Measurements from ENCODE around the gene CHST3.

Gene CHST3

DNA sequence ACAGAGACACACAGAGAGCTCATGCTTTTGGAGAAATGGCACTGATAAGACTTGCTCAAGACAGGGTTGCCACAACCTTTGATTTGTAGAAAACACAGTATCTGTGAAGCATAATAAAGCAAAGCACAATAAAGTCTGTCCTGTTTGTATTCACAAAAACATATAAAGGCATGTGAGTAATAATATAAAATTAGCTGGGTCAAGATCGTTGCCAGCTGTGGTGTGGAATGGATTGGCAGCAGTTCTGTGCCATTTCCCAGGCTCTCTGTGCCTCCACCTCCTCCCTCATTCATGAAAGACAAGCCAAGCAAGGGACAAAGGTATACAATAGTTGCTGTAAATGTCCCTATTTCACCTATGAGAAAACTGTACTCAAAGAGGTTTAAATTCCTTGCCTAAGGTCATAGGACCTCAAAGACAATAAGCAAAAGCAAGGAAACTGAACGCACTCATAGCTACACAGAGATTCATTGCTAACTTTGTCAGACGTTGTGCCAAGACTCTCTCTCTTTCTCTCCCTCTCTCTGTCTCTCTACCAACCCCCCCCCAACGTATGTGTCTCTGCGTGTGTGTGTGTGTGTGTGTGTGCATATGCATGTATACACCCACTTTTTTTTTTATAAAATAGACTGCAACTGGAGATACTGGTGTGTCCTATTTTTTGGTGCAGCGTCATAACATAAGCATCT, 31.8 kb downstream of the CHST3 start:
- DNase-seq: no peak

DNA sequence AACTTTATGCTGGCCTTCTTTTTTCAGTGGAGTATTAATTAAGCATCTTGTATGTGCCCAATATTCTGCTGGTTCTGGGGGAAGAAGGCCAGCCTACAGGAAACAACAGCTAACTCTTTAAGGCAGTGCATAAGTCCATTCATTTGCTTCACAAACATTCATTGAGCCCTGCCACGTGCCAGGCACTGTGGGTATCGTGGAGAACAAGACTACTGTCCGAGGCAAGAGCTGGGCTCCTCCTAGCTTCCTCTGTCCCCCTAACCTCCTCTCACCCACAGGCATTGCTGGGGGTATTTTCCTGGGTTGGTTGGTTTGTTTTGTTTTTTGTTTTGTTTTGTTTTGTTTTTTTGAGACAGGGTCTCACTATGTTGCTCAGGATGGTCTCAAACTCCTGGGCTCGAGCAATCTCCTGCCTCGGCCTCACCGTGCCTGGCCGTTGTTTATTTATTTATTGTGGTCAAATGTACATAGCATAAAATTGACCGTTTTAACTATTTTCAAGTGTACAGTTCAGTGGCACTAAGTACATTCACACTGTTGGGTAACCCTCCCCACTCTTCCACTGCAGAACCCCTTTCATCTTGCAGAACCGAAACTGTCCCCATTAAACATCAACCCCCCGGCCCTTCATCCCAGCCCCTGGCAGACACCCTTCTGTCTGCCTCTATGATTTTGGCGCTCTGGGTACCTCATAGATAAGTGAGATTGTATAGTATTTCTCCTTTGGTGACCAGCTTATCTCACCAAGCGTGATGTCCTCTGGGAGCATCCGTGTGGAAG, 32.6 kb downstream of the CHST3 start:
- DNase-seq: no peak

GRCh38 chr10:71998119-71998839, 34.1 kb downstream of the CHST3 start:
- no peak for DNase-seq

DNA sequence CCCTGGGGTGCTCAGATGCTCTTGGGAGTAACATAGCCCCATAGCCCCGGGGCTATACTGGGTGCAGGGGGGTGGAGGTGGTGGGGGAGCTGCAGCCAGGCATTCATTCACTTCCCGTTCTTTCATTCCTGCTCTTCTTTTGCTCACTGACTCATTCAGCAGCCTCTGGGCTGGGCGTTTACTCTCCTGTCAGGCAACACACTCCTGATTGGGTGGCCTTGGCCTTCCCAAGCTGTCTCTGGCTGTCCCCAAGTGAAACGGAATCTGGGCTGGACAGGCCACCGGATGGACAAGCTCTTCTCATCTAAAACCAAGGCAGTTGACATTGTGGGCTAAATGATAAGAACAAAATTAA, 34.6 kb downstream of the CHST3 start:
- no peak for DNase-seq

GRCh38 chr10:71999360-72000072, 35.3 kb downstream of the CHST3 start:
- DNase-seq: no peak

DNA sequence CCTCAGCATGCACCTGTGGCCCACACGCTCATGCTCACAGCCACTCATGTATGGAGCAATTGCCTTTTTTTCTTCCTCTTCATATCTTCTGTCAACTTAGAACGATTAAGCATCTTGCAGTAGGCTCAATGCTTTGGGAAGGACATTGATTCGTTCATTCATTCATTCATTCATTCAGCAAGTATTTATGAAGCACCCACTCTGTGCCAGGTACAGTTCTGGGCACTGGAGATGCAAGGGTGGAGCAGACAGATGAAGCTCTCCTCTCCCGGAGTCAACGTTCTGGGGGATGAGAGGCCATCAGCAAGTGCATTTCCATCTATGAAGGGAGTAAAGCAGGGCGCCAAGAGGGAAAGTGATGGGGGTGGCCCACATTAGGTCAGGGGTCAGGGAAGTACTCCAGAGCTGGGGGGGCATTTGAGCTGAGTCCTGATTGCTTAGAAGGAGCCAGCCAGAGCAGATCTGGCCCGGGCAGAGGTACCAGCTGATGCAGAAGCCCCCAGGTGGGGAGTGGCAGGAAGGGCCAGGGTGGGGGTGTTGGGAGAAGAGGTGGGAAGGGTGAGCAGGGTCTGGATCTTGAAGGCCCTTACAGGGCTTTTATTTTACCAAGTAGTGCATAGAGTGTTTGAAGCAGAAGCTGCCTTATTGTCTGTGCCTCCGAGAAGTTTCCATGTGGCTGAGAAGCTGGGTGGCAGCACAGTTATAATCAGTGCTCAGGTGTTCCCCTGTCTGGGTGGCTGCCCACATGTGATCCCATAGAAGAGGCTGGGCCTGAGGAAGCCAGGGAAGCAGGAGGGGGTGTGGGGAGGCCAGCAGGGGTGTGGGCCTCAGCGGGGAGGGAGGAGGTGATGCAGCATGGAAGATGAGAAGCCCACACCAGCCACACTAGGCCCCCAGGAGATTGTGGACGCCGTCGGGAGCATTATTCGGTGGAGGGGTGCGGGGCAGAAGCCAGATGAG, 36.2 kb downstream of the CHST3 start:
- no peak for DNase-seq

DNA sequence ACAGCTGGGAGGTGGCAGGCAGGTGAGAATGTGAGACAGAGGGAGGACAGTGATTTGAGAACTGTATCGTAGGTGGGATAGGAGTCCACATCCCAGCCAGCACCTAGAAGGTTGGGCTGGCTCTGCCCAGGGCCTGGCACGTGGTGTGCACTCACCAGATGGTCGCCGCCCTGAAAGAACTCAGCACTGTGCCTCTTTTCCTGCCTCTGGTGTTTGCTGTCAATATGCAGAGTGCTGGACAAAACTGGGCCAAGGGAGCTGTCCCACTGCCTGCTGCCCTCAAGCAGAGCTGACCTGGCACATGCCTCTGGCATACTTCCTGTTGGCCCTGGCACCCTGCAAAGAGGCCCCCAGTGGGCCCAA, 36.8 kb downstream of the CHST3 start:
- DNase-seq: no peak

- no peak for DNase-seq
These were observed 38.4 kb downstream of the CHST3 start for GRCh38 chr10:72002354-72003295.

DNA sequence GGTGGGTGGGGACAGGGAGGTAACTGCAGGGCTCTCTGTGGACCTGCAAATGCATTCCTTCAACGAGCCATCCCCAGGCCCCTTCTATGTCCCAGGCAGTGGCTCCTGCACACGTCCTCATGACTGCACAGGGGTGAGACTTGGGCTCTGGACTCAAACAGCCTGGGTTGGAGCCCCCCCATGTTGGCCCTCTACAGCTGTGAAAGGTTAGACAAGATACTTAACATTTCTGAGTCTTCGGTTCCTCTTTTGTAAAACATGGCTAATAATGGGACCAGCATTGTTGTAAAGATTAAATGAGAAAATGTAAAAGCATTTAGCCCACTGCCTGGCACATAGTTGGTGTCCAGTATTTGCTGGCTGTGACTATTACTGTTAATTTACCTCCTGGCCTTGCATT, 41.8 kb downstream of the CHST3 start:
- DNase-seq: no peak

DNA sequence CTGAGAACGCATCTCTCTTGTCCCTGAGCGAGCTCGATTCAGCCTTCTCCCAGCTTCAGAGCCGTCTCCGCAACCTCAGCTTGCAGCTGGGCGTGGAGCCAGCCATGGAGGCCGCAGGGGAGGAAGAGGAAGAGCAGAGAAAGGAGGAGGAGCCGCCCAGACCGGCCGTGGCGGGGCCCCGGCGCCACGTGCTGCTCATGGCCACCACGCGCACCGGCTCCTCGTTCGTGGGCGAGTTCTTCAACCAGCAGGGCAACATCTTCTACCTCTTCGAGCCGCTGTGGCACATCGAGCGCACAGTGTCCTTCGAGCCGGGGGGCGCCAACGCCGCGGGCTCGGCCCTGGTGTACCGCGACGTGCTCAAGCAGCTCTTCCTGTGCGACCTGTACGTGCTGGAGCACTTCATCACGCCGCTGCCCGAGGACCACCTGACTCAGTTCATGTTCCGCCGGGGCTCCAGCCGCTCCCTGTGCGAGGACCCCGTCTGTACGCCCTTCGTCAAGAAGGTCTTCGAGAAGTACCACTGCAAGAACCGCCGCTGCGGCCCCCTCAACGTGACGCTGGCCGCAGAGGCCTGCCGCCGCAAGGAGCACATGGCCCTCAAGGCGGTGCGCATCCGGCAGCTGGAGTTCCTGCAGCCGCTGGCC, 43.2 kb downstream of the CHST3 start:
- no peak for DNase-seq

DNA sequence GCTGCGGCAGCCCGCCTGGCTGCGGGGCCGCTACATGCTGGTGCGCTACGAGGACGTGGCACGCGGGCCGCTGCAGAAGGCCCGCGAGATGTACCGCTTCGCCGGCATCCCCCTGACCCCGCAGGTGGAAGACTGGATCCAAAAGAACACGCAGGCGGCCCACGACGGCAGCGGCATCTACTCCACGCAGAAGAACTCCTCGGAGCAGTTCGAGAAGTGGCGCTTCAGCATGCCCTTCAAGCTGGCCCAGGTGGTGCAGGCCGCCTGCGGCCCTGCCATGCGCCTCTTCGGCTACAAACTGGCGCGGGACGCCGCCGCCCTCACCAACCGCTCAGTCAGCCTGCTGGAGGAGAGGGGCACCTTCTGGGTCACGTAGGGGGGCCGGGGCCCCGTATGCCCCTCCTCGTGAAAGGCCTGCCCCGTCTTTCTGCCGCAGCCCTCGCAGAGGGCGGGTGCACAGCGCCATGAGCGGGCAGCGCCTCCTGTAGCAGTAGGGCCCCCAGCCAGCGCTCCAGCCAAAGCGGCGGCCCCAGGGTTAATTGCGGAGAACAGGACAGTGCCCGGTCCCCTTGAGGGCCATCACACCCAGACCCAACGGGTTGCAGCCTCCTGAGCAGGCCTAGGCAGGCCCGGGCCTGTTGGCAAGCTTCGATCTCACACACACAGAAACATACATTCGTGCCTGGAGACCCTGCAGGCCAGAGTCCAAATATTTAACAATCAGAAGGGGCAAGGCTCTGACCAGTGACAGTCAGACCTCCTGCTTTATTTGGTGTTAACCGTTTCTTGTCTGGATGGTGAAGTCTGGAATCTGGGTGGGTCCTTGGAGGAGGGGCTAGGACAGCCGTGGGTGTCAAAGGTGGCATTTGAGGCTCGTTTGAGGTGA, 44.1 kb downstream of the CHST3 start:
- no peak for DNase-seq

DNA sequence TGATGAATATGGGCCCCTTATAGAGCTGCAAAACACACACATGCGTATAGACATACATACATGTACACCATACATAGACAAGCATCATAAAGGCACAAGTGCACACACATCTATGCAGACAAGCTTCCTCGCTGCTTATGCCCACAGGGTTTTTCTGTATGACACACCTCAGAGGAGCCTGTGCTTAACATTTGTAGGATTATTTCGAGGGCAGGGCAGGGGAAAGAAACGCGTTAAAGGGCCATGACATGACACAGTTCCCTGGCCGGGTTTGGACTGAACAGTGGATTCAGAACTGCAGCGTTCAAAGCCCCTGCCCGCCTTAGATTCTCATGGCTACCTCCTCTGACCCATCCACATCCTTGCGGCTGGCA, 44.8 kb downstream of the CHST3 start:
- no peak for DNase-seq

- no peak for DNase-seq
These were observed 45.4 kb downstream of the CHST3 start for GRCh38 chr10:72009425-72010081.

- DNase-seq: no peak
These were observed 46.2 kb downstream of the CHST3 start for GRCh38 chr10:72010234-72010973.

- no peak for DNase-seq
These were observed 46.8 kb downstream of the CHST3 start for GRCh38 chr10:72011016-72011415.

- DNase-seq: no peak
These were observed 47.3 kb downstream of the CHST3 start for GRCh38 chr10:72011468-72011867.

DNA sequence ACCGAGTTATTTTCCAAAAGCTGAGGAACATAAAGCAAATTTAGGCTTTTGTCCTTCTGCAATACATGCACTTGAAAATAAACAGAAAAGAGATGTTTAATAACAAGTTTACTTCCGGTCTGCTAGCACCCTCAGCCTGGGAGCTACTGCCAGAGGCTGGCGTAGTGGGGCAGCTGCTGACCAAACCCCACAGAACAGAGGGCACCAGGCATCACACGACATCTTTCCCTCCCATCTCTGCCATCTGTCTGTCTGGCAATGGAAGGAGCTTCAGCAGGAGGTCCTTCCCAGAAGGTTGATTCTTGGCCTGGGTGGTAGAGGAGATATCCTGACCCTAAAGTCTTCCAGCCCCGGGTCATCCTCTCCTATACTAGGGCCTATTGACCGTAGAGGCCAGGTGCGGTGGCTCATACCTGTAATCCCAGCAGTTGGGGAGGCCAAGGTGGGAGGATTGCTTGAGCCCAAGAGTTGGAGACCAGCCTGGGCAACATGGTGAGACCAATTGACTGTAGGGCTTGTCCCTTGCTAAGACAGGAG, 47.8 kb downstream of the CHST3 start:
- no peak for DNase-seq

- DNase-seq: no peak
These were observed 48.6 kb downstream of the CHST3 start for GRCh38 chr10:72012796-72013195.

Measured in activated CD8-positive, alpha-beta memory T cell treated with anti-CD3 and anti-CD28 coated beads for 24 hours (primary cell).